IMR-90 (cell line): Measurements from ENCODE around the gene LRRC8C. TPM values are rescaled to one million over a fixed set of nuclear protein-coding genes. Genes with fewer than 3 reads are reported as not detected.

Experiments used
- ATAC-seq: fragments of 200-7000 bp; cut with Tn5 transposase; 2 replicates; pipeline ENCODE4 v1.9.1; 2020; ENCODE audit warnings: low read depth, mild to moderate bottlenecking, moderate library complexity
- BruUV-seq: library from RNA; stranded (reverse); fragments of 400-500 nt; replicated peaks from 2 replicates; lab custom pipeline; 2021; lab: Mats Ljungman, UMichigan
- CTCF ChIA-PET: fragments of 300-600 bp; formaldehyde crosslinking; extraction: SDS; loops from one replicate; lab custom pipeline; 2021; ENCODE audit warnings: antibody characterized with exemption; lab: Yijun Ruan, JAX
- POLR2A ChIA-PET: fragments of 300-600 bp; sonication (Branson Sonifier 250); formaldehyde crosslinking; loops from one replicate; lab custom pipeline; 2022; ENCODE audit warnings: antibody characterized with exemption; ENCODE audit not compliant: unreplicated experiment; lab: Charles Lee
- DNase-seq: peaks from one replicate; pipeline ENCODE4 v3.0.0; 2013
- H2AFZ ChIP-seq: replicated peaks from 2 replicates; pipeline ENCODE3; 2013; ENCODE audit warnings: low read length, mild to moderate bottlenecking; ENCODE audit not compliant: poor library complexity
- H2AK5ac ChIP-seq: 2 replicates; pipeline ENCODE4 v1.6.1; 2013; ENCODE audit warnings: low read depth, low read length, inconsistent platforms
- H2AK9ac ChIP-seq: replicated peaks from 2 replicates; pipeline ENCODE3; 2013; ENCODE audit warnings: mild to moderate bottlenecking, low read depth, low read length, moderate library complexity; ENCODE audit not compliant: poor library complexity
- H2BK120ac ChIP-seq: 2 replicates; pipeline ENCODE4 v1.6.1; 2013; ENCODE audit warnings: low read depth, low read length, inconsistent platforms
- H2BK15ac ChIP-seq: 3 replicates; pipeline ENCODE4 v1.6.1; 2013; ENCODE audit warnings: low read depth, low read length, inconsistent platforms
- H2BK20ac ChIP-seq: 2 replicates; pipeline ENCODE4 v1.6.1; 2013; ENCODE audit warnings: low read depth, mild to moderate bottlenecking, inconsistent platforms, low read length, moderate library complexity
- H2BK5ac ChIP-seq: 2 replicates; pipeline ENCODE4 v1.6.1; 2013; ENCODE audit warnings: mild to moderate bottlenecking, low read depth, low read length, inconsistent platforms; ENCODE audit not compliant: poor library complexity, severe bottlenecking
- H3K14ac ChIP-seq: replicated peaks from 2 replicates; pipeline ENCODE4 v1.6.1; 2013; ENCODE audit warnings: low read depth, low read length, inconsistent platforms
- H3K18ac ChIP-seq: 2 replicates; pipeline ENCODE4 v1.6.1; 2013; ENCODE audit warnings: low read depth, low read length, control low read depth
- H3K23ac ChIP-seq: 2 replicates; pipeline ENCODE4 v1.6.1; 2013; ENCODE audit warnings: low read depth, low read length, inconsistent platforms
- H3K27ac ChIP-seq: 2 replicates; pipeline ENCODE4 v1.5.1; 2013; ENCODE audit warnings: mild to moderate bottlenecking, control low read depth, low read length; ENCODE audit not compliant: insufficient read depth
- H3K27me3 ChIP-seq: 2 replicates; pipeline ENCODE4 v1.6.1; 2013; ENCODE audit warnings: low read length; ENCODE audit not compliant: control insufficient read depth, insufficient read depth
- H3K36me3 ChIP-seq: 2 replicates; pipeline ENCODE4 v1.6.1; 2013; ENCODE audit warnings: low read length, mixed read lengths; ENCODE audit not compliant: control insufficient read depth, insufficient read depth
- H3K4ac ChIP-seq: 2 replicates; pipeline ENCODE4 v1.6.1; 2013; ENCODE audit warnings: low read depth, low read length, inconsistent platforms
- H3K4me1 ChIP-seq: 2 replicates; pipeline ENCODE4 v1.6.1; 2013; ENCODE audit warnings: low read length, mixed read lengths; ENCODE audit not compliant: control insufficient read depth, insufficient read depth
- H3K4me2 ChIP-seq: 2 replicates; pipeline ENCODE4 v1.6.1; 2013; ENCODE audit warnings: low read depth, mild to moderate bottlenecking, control low read depth, low read length, moderate library complexity
- H3K4me3 ChIP-seq: 2 replicates; pipeline ENCODE4 v1.5.1; 2013; ENCODE audit warnings: low read depth, mild to moderate bottlenecking, control low read depth, low read length, moderate library complexity; ENCODE audit not compliant: insufficient read depth
- H3K56ac ChIP-seq: 2 replicates; pipeline ENCODE4 v1.6.1; 2013; ENCODE audit warnings: low read length, inconsistent platforms; ENCODE audit not compliant: insufficient read depth; ENCODE audit errors: extremely low read depth
- H3K79me1 ChIP-seq, 2 experiments: 2 replicates each; pipeline ENCODE4 v1.6.1; 2013; ENCODE audit warnings: low read length in 2 of 2, inconsistent platforms in 1 of 2, low read depth in 1 of 2
- H3K9ac ChIP-seq: 2 replicates; pipeline ENCODE4 v1.6.1; 2013; ENCODE audit warnings: low read depth, low read length, control low read depth
- H3K9me1 ChIP-seq: 2 replicates; pipeline ENCODE4 v1.6.1; 2013; ENCODE audit warnings: low read length, inconsistent platforms; ENCODE audit not compliant: insufficient read depth
- H3K9me3 ChIP-seq: 2 replicates; pipeline ENCODE4 v1.6.1; 2013; ENCODE audit warnings: low read length; ENCODE audit not compliant: control insufficient read depth, insufficient read depth
- H4K20me1 ChIP-seq: 2 replicates; pipeline ENCODE4 v1.6.1; 2013; ENCODE audit warnings: low read length, inconsistent platforms; ENCODE audit not compliant: insufficient read depth
- H4K5ac ChIP-seq: 2 replicates; pipeline ENCODE4 v1.6.1; 2013; ENCODE audit warnings: mild to moderate bottlenecking, low read depth, low read length, control low read depth
- H4K8ac ChIP-seq, 2 experiments: 2 replicates each; pipeline ENCODE4 v1.6.1; 2013; ENCODE audit warnings: low read depth in 2 of 2, low read length in 2 of 2, control low read depth in 1 of 2, inconsistent platforms in 1 of 2
- H4K91ac ChIP-seq: 2 replicates; pipeline ENCODE4 v1.6.1; 2013; ENCODE audit warnings: low read depth, low read length, inconsistent platforms; ENCODE audit not compliant: insufficient read depth
- CTCF ChIP-seq: conservative IDR thresholded peaks from 2 replicates; pipeline ENCODE4 v1.5.1; 2012; ENCODE audit warnings: mild to moderate bottlenecking, low read depth, low read length, improper control_type of control experiment
- FOS ChIP-seq: fragments of 150-350 bp; IDR thresholded peaks from 2 replicates; pipeline ENCODE4 v1.6.1; 2016; ENCODE audit warnings: low read depth, low read length
- WGBS, 2 experiments: methylation state at CpG; one replicate each; pipeline versions ENCODE4 v1.1.5 to v1.1.7; 2013; ENCODE audit warnings: missing lambda C conversion rate in 2 of 2; ENCODE audit not compliant: insufficient read length in 1 of 2; ENCODE audit errors: extremely low coverage in 2 of 2; 5-methylcytosine and 5-hydroxymethylcytosine counted together
- dilution Hi-C: fragments of 300-500 bp; cut with HindIII; formaldehyde crosslinking; loops from one replicate; pipeline ENCODE4 v1.14.3; 2018; ENCODE audit warnings: low sequenced_read_pairs; ENCODE audit not compliant: unreplicated experiment
- in situ Hi-C: fragments of 300-500 bp; cut with MboI; formaldehyde crosslinking; loops from 3 replicates; pipeline ENCODE4 v1.14.3; 2019; ENCODE audit warnings: low sequenced_read_pairs, inconsistent platforms, mixed read lengths
- intact Hi-C: fragments of 100-400 bp; cut with micrococcal nuclease; formaldehyde crosslinking; loops from 2 replicates; pipeline ENCODE4 v1.10.0; 2022
- polyA plus RNA-seq, 3 experiments: library from polyadenylated mRNA; depleted of rRNA; stranded (reverse); fragments of >200 nt; gene quantifications; 2 replicates each; pipeline ENCODE4 v1.2.3, GENCODE V29; 2012; ENCODE audit warnings: low replicate concordance in 1 of 3
- total RNA-seq: library from RNA; depleted of rRNA; stranded (reverse); fragments of >200 nt; gene quantifications from 2 replicates; pipeline ENCODE4 v1.2.3, GENCODE V29; 2012

LRRC8C gene
- total and polyA plus RNA-seq, 2 of the 4 experiments (the other 2 are of a cell fraction) = 6.5 to 12.9 TPM

GRCh38 chr1:89608984-89609725, 23.8 kb upstream of the LRRC8C start:
- intact Hi-C loops (no loop called here), in situ Hi-C loops (loop anchor here (10.0 kb wide), 1 partner anchor 134 kb away; no protein-coding TSS in a partner anchor), dilution Hi-C loops (no loop called here)
- no peak overlapping the region for H3K27ac ChIP-seq
- no peak overlapping the region for H3K14ac ChIP-seq
- no peak overlapping the region for H3K9ac ChIP-seq
- no peaks in the 10 kb centered on the region for H3K9me3 ChIP-seq
- no peak overlapping the region for H2BK120ac ChIP-seq
- peaks cover 3% of the 10 kb centered on the region; the same call in 1 of the 2 replicates for H3K9me1 ChIP-seq
- WGBS, 2 experiments = 99% methylated on average over 9 of the region's 20 CpGs; no CpG with 5 or more reads in 1 of the 2 experiments
- H2BK20ac ChIP-seq = no peak overlapping the region
- H4K5ac ChIP-seq = no peak overlapping the region
- no peak overlapping the region for H4K91ac ChIP-seq
- H2AK5ac ChIP-seq = no peak overlapping the region
- DNase-seq (no peak), ATAC-seq (no peak)
- no peak overlapping the region for H2BK15ac ChIP-seq
- no peaks in the 10 kb centered on the region for H4K20me1 ChIP-seq
- no peak overlapping the region for H3K4me3 ChIP-seq
- H3K27me3 ChIP-seq = no peaks in the 10 kb centered on the region
- ChIA-PET POLR2A (interaction anchor here (0.6 kb wide), 1 partner anchor 544 kb away, joined by 3 read pairs; no protein-coding TSS in a partner anchor), CTCF (interaction anchor here (0.7 kb wide), 1 partner anchor 92 kb away, joined by 3 read pairs; no protein-coding TSS in a partner anchor)
- H3K18ac ChIP-seq = no peak overlapping the region
- H3K79me1 ChIP-seq = no peaks in the 10 kb centered on the region
- no peak overlapping the region for H2AFZ ChIP-seq
- H2BK5ac ChIP-seq = no peak overlapping the region
- BruUV-seq = no TSS peak
- H2AK9ac ChIP-seq = no peak overlapping the region
- H3K56ac ChIP-seq = no peak overlapping the region
- H4K8ac ChIP-seq = no peak overlapping the region
- no peak overlapping the region for H3K4me2 ChIP-seq
- H3K4me1 ChIP-seq = peaks cover 3% of the 10 kb centered on the region
- TF ChIP-seq FOS = no peak
- no peak for TF ChIP-seq CTCF
- H3K36me3 ChIP-seq = no peaks in the 10 kb centered on the region
- H3K23ac ChIP-seq = no peak overlapping the region
- H3K4ac ChIP-seq = no peak overlapping the region
